H9 (cell line): Measurements from ENCODE around the gene DBNL. TPM values are rescaled to one million over a fixed set of nuclear protein-coding genes. Genes with fewer than 3 reads are reported as not detected.

Experiments
- DNase-seq: peaks from one replicate; pipeline ENCODE4 v3.0.0-alpha.2; 2017
- H2AFZ ChIP-seq: one replicate; pipeline ENCODE4 v1.6.1; 2013; ENCODE audit warnings: mild to moderate bottlenecking, low read length, control low read depth, moderate library complexity
- H2AK5ac ChIP-seq: 2 replicates; pipeline ENCODE4 v1.6.1; 2013; ENCODE audit warnings: low read length, control low read depth, mixed read lengths; ENCODE audit not compliant: insufficient read length
- H2BK120ac ChIP-seq: one replicate; pipeline ENCODE4 v1.6.1; 2013; ENCODE audit warnings: low read depth, mild to moderate bottlenecking, low read length, control low read depth, inconsistent platforms; ENCODE audit not compliant: poor library complexity, severe bottlenecking
- H2BK12ac ChIP-seq: 2 replicates; pipeline ENCODE4 v1.6.1; 2013; ENCODE audit warnings: low read length, control low read depth, mixed read lengths, low read depth; ENCODE audit not compliant: insufficient read length
- H2BK15ac ChIP-seq: 2 replicates; pipeline ENCODE4 v1.6.1; 2013; ENCODE audit warnings: low read depth, low read length, control low read depth
- H2BK20ac ChIP-seq: one replicate; pipeline ENCODE4 v1.6.1; 2013; ENCODE audit warnings: low read depth, mild to moderate bottlenecking, low read length, control low read depth, inconsistent platforms; ENCODE audit not compliant: poor library complexity, severe bottlenecking
- H2BK5ac ChIP-seq: 2 replicates; pipeline ENCODE4 v1.6.1; 2013; ENCODE audit warnings: low read length, control low read depth, mixed read lengths; ENCODE audit not compliant: insufficient read length
- H3K14ac ChIP-seq: 2 replicates; pipeline ENCODE4 v1.6.1; 2013; ENCODE audit warnings: low read length, control low read depth; ENCODE audit not compliant: insufficient read depth
- H3K18ac ChIP-seq: 2 replicates; pipeline ENCODE4 v1.6.1; 2013; ENCODE audit warnings: low read depth, mild to moderate bottlenecking, mixed read lengths, low read length, control low read depth; ENCODE audit not compliant: insufficient read length
- H3K23ac ChIP-seq: 2 replicates; pipeline ENCODE4 v1.6.1; 2013; ENCODE audit warnings: low read length, control low read depth, mixed read lengths, low read depth; ENCODE audit not compliant: insufficient read length
- H3K23me2 ChIP-seq: 2 replicates; pipeline ENCODE4 v1.6.1; 2013; ENCODE audit warnings: low read depth, mild to moderate bottlenecking, mixed read lengths, low read length, control low read depth; ENCODE audit not compliant: insufficient read length, poor library complexity, severe bottlenecking
- H3K27ac ChIP-seq: 2 replicates; pipeline ENCODE4 v1.5.1; 2013; ENCODE audit warnings: low read length, control low read depth, mixed read lengths, low read depth; ENCODE audit not compliant: insufficient read length
- H3K27me3 ChIP-seq: 2 replicates; pipeline ENCODE4 v1.6.1; 2013; ENCODE audit warnings: low read length, control low read depth, inconsistent platforms; ENCODE audit not compliant: insufficient read depth
- H3K4ac ChIP-seq: 2 replicates; pipeline ENCODE4 v1.6.1; 2013; ENCODE audit warnings: low read depth, mild to moderate bottlenecking, control low read depth, inconsistent platforms, low read length, moderate library complexity
- H3K4me1 ChIP-seq: 2 replicates; pipeline ENCODE4 v1.6.1; 2013; ENCODE audit warnings: low read length, control low read depth, inconsistent platforms; ENCODE audit not compliant: insufficient read depth
- H3K4me2 ChIP-seq: 2 replicates; pipeline ENCODE4 v1.6.1; 2013; ENCODE audit warnings: low read length, control low read depth, mixed read lengths; ENCODE audit not compliant: insufficient read length, insufficient read depth
- H3K56ac ChIP-seq: 2 replicates; pipeline ENCODE4 v1.6.1; 2013; ENCODE audit warnings: low read depth, mild to moderate bottlenecking, mixed read lengths, low read length, control low read depth; ENCODE audit not compliant: insufficient read length
- H3K79me1 ChIP-seq: 2 replicates; pipeline ENCODE4 v1.6.1; 2013; ENCODE audit warnings: low read depth, mild to moderate bottlenecking, moderate library complexity, low read length, control low read depth, inconsistent platforms; ENCODE audit not compliant: insufficient read depth, poor library complexity, severe bottlenecking
- H3K79me2 ChIP-seq: 2 replicates; pipeline ENCODE4 v1.6.1; 2013; ENCODE audit warnings: low read length, control low read depth, inconsistent platforms; ENCODE audit not compliant: insufficient read depth
- H3K9ac ChIP-seq: 2 replicates; pipeline ENCODE4 v1.6.1; 2013; ENCODE audit warnings: low read length, control low read depth, mixed read lengths; ENCODE audit not compliant: insufficient read length; ENCODE audit errors: extremely low read depth
- H3K9me3 ChIP-seq: one replicate; pipeline ENCODE4 v1.6.1; 2013; ENCODE audit warnings: low read depth, low read length, inconsistent platforms; ENCODE audit not compliant: control insufficient read depth
- H3T11ph ChIP-seq: one replicate; pipeline ENCODE4 v1.6.1; 2013; ENCODE audit warnings: mild to moderate bottlenecking, low read length, control low read depth, inconsistent platforms
- H4K20me1 ChIP-seq: one replicate; pipeline ENCODE4 v1.6.1; 2013; ENCODE audit not compliant: control insufficient read depth, insufficient read length, insufficient read depth
- H4K5ac ChIP-seq: 2 replicates; pipeline ENCODE4 v1.6.1; 2013; ENCODE audit warnings: low read depth, mild to moderate bottlenecking, mixed read lengths, low read length, control low read depth; ENCODE audit not compliant: insufficient read length
- H4K8ac ChIP-seq: replicated peaks from 2 replicates; pipeline ENCODE4 v1.6.1; 2013; ENCODE audit warnings: low read length, control low read depth, mixed read lengths, low read depth; ENCODE audit not compliant: insufficient read length
- H4K91ac ChIP-seq: 2 replicates; pipeline ENCODE4 v1.6.1; 2013; ENCODE audit warnings: low read depth, mild to moderate bottlenecking, moderate library complexity, mixed read lengths, low read length, control low read depth; ENCODE audit not compliant: insufficient read length
- H3K27ac Mint-ChIP-seq, 3 experiments: 2 replicates in 2 of 3; 3 replicates in 1 of 3; pipeline ENCODE4 v1.8.0; 2020 to 2021; ENCODE audit warnings: mixed read lengths in 3 of 3, mild to moderate bottlenecking in 1 of 3, moderate library complexity in 1 of 3
- H3K27me3 Mint-ChIP-seq: 2 replicates; pipeline ENCODE4 v1.8.0; 2021; ENCODE audit warnings: low read depth, mild to moderate bottlenecking, moderate library complexity, mixed read lengths
- H3K36me3 Mint-ChIP-seq, 3 experiments: 2 replicates in 2 of 3; 3 replicates in 1 of 3; pipeline ENCODE4 v1.8.0; 2020 to 2021; ENCODE audit warnings: low read depth in 3 of 3, mixed read lengths in 3 of 3; ENCODE audit not compliant: insufficient read depth in 1 of 3
- H3K4me1 Mint-ChIP-seq, 2 experiments: 2 replicates each; pipeline ENCODE4 v1.8.0; 2020; ENCODE audit warnings: mixed read lengths in 2 of 2
- H3K4me3 Mint-ChIP-seq, 2 experiments: 2 replicates in 1 of 2; 3 replicates in 1 of 2; pipeline ENCODE4 v1.8.0; 2020 to 2021; ENCODE audit warnings: mild to moderate bottlenecking in 2 of 2, mixed read lengths in 2 of 2, moderate library complexity in 1 of 2
- H3K9me3 Mint-ChIP-seq, 2 experiments: 2 replicates in 1 of 2; 3 replicates in 1 of 2; pipeline ENCODE4 v1.8.0; 2020; ENCODE audit warnings: mild to moderate bottlenecking in 2 of 2, mixed read lengths in 2 of 2, moderate library complexity in 1 of 2
- WGBS: extraction: QIAGEN DNeasy Blood & Tissue Kit; methylation state at CpG from one replicate; pipeline ENCODE4 v1.1.7; 2013; ENCODE audit warnings: missing lambda C conversion rate, low lambda C conversion rate, mixed read lengths; ENCODE audit not compliant: insufficient read length; ENCODE audit errors: extremely low coverage; 5-methylcytosine and 5-hydroxymethylcytosine counted together
- total RNA-seq: library from RNA; stranded (reverse); gene quantifications from 2 replicates; pipeline ENCODE4 v1.2.1, GENCODE V29; 2021
- TF ChIP-seq, protein P1 (sequence below): fragments of 200-600 bp; sonication (generic); conservative IDR thresholded peaks from 3 replicates; pipeline ENCODE4 v1.8.0; 2021; ENCODE audit warnings: antibody characterized with exemption, mild to moderate bottlenecking

DBNL gene
- total RNA-seq, 1 experiment from 2014 or later = 51.3 TPM

DNA sequence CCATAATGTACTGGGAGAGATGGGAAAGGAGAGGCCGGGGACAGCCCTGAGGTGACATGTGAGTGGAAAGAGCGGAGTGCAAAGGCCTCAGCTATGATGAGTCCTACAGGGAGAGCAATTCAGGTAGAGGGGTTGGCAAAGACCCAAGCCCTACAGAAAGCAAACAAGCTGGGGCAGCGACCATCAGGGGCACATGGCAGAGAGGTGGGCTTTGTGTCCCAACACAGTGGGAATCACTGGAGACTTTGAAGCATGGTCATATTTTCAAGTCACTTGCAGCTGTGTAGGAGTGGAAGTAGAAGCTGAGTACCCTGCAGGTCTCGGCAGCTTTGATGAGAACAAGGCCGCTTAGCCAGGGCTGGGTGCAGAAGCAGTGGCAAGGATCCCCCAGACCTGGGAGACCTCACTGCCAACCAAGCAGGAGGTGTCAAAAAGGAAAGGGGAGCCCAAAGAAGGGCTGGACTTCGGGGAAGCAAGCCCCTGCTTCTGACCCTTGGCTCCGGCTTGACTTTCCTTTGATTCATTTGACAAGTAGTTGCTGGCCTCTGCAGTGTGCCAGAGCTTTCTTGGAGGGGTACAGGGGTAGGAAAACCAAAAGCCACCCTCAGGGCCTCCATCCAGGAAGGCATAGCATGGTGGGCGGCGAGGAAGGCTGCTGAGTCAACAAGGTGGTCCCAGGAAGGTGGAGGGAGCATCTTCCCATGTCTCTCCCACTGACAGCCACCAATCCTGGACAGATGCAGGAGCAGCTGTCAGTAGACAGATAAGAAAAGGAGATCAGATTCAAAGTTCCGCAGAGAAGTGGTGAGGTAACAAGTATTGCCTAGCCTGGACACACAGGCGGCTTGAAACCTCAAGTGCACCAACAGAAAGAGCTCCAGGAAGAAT lies 22.8 kb downstream of the DBNL start:
- no peaks in the 10 kb centered on the region for H3K27me3 ChIP-seq
- H3K4me2 ChIP-seq = no peak overlapping the region
- H2BK15ac ChIP-seq = no peak overlapping the region
- DNase-seq = no peak
- H2AK5ac ChIP-seq = no peak overlapping the region
- H4K91ac ChIP-seq = no peak overlapping the region
- no peak overlapping the region for H4K5ac ChIP-seq
- H3K27me3 Mint-ChIP-seq = peaks cover 37% of the 10 kb centered on the region
- H3K79me1 ChIP-seq = no peaks in the 10 kb centered on the region
- H3K9ac ChIP-seq = no peak overlapping the region
- H3K23ac ChIP-seq = no peak overlapping the region
- H3K9me3 ChIP-seq = no peaks in the 10 kb centered on the region
- H3K18ac ChIP-seq = no peak overlapping the region
- H3K27ac ChIP-seq = no peak overlapping the region
- no CpG with 5 or more reads among the region's 11 CpGs for WGBS
- H3K4ac ChIP-seq = no peak overlapping the region
- H2BK5ac ChIP-seq = no peak overlapping the region
- H3T11ph ChIP-seq = no peak overlapping the region
- no peak overlapping the region for H3K4me3 Mint-ChIP-seq
- H2BK20ac ChIP-seq = no peak overlapping the region
- no peaks in the 10 kb centered on the region for H3K79me2 ChIP-seq
- no peaks in the 10 kb centered on the region; a peak in 1 of 5 replicates for H3K9me3 Mint-ChIP-seq
- H4K20me1 ChIP-seq = no peaks in the 10 kb centered on the region
- H3K4me1 ChIP-seq = peaks cover 10% of the 10 kb centered on the region; the same call in 1 of the 2 replicates
- peaks cover 0 to 4% (median 2%) of the 10 kb centered on the region in 3 experiments; a peak in 3 of 7 replicates for H3K36me3 Mint-ChIP-seq
- H4K8ac ChIP-seq = no peak overlapping the region
- TF ChIP-seq, protein P1, sequence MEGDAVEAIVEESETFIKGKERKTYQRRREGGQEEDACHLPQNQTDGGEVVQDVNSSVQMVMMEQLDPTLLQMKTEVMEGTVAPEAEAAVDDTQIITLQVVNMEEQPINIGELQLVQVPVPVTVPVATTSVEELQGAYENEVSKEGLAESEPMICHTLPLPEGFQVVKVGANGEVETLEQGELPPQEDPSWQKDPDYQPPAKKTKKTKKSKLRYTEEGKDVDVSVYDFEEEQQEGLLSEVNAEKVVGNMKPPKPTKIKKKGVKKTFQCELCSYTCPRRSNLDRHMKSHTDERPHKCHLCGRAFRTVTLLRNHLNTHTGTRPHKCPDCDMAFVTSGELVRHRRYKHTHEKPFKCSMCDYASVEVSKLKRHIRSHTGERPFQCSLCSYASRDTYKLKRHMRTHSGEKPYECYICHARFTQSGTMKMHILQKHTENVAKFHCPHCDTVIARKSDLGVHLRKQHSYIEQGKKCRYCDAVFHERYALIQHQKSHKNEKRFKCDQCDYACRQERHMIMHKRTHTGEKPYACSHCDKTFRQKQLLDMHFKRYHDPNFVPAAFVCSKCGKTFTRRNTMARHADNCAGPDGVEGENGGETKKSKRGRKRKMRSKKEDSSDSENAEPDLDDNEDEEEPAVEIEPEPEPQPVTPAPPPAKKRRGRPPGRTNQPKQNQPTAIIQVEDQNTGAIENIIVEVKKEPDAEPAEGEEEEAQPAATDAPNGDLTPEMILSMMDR = no peak
- no peak overlapping the region for H3K14ac ChIP-seq
- no peak overlapping the region for H3K27ac Mint-ChIP-seq
- peaks cover 33 to 36% of the 10 kb centered on the region in 2 experiments for H3K4me1 Mint-ChIP-seq
- no peak overlapping the region for H2BK120ac ChIP-seq
- H3K56ac ChIP-seq = no peak overlapping the region
- no peaks in the 10 kb centered on the region for H3K23me2 ChIP-seq
- no peak overlapping the region for H2BK12ac ChIP-seq
- no peak overlapping the region for H2AFZ ChIP-seq
